ENCODE results near the gene KIAA0753.

Gene KIAA0753

GRCh38 chr17:6574687-6575595, 65.6 kb downstream of the KIAA0753 start:
- TF ChIP-seq CEBPB (IDR thresholded peaks at IDR 0.05) (no peak), TEAD4 (IDR thresholded peaks at IDR 0.05) (0 out of 2 replicates have a peak, but pooled peaks have one; percentile 14), TAF1 (IDR thresholded peaks at IDR 0.05; ENCODE audit: low read depth) (no peak), RAD21 (IDR thresholded peaks at IDR 0.05; ENCODE audit: low read depth) (peak; percentile 36; the same call in 1 of the 2 replicates), EGR1 (IDR thresholded peaks at IDR 0.05) (peak; percentile 84)

GRCh38 chr17:6573982-6574686, 66.4 kb downstream of the KIAA0753 start:
- TF ChIP-seq, protein P1, sequence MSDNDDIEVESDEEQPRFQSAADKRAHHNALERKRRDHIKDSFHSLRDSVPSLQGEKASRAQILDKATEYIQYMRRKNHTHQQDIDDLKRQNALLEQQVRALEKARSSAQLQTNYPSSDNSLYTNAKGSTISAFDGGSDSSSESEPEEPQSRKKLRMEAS (IDR thresholded peaks at IDR 0.05), result no peak
- no peak for TF ChIP-seq REST (IDR thresholded peaks at IDR 0.05; ENCODE audit: low read depth)
- no peak for TF ChIP-seq YY1 (IDR thresholded peaks at IDR 0.05; ENCODE audit: low read depth)
- TF ChIP-seq FOXM1 (IDR thresholded peaks at IDR 0.05; ENCODE audit: borderline replicate concordance, low read depth), result no peak
- no peak for TF ChIP-seq NFIC (IDR thresholded peaks at IDR 0.05)
- no peak for TF ChIP-seq TCF12 (IDR thresholded peaks at IDR 0.05; ENCODE audit: low read depth)
- no peak for TF ChIP-seq USF1 (IDR thresholded peaks at IDR 0.05)
- TF ChIP-seq CREB1 (IDR thresholded peaks at IDR 0.05; ENCODE audit: low read depth), result no peak
- no peak for TF ChIP-seq TEAD4 (IDR thresholded peaks at IDR 0.05)
- TF ChIP-seq EGR1 (IDR thresholded peaks at IDR 0.05), result no peak
- TF ChIP-seq CEBPB (IDR thresholded peaks at IDR 0.05), result no peak
- no peak for TF ChIP-seq ZBTB7A (IDR thresholded peaks at IDR 0.05; ENCODE audit: low read depth)
- TF ChIP-seq EP300 (IDR thresholded peaks at IDR 0.05; ENCODE audit: borderline replicate concordance), result no peak
- no peak for TF ChIP-seq RAD21 (IDR thresholded peaks at IDR 0.05; ENCODE audit: low read depth)
- no peak for TF ChIP-seq TAF1 (IDR thresholded peaks at IDR 0.05; ENCODE audit: low read depth)

GRCh38 chr17:6572972-6573370, 67.5 kb downstream of the KIAA0753 start:
- TF ChIP-seq TAF1 (IDR thresholded peaks at IDR 0.05; ENCODE audit: low read depth) (no peak), REST (IDR thresholded peaks at IDR 0.05; ENCODE audit: low read depth) (no peak), YY1 (IDR thresholded peaks at IDR 0.05; ENCODE audit: low read depth) (no peak)
- TF ChIP-seq, protein P1 (IDR thresholded peaks at IDR 0.05), result no peak

- TF ChIP-seq REST (IDR thresholded peaks at IDR 0.05; ENCODE audit: low read depth) (no peak), CREB1 (IDR thresholded peaks at IDR 0.05; ENCODE audit: low read depth) (no peak), TCF12 (IDR thresholded peaks at IDR 0.05; ENCODE audit: low read depth) (no peak), FOXM1 (IDR thresholded peaks at IDR 0.05; ENCODE audit: borderline replicate concordance, low read depth) (no peak), TEAD4 (IDR thresholded peaks at IDR 0.05) (no peak), RAD21 (IDR thresholded peaks at IDR 0.05; ENCODE audit: low read depth) (no peak), YY1 (IDR thresholded peaks at IDR 0.05; ENCODE audit: low read depth) (no peak), EGR1 (IDR thresholded peaks at IDR 0.05) (no peak), USF1 (IDR thresholded peaks at IDR 0.05) (no peak), ZBTB7A (IDR thresholded peaks at IDR 0.05; ENCODE audit: low read depth) (no peak), NFIC (IDR thresholded peaks at IDR 0.05) (no peak), CEBPB (IDR thresholded peaks at IDR 0.05) (no peak), TAF1 (IDR thresholded peaks at IDR 0.05; ENCODE audit: low read depth) (no peak), EP300 (IDR thresholded peaks at IDR 0.05; ENCODE audit: borderline replicate concordance) (no peak)
- TF ChIP-seq, protein P1 (IDR thresholded peaks at IDR 0.05), result no peak
Measured at GRCh38 chr17:6571452-6571781, 69.1 kb downstream of the KIAA0753 start.
